Kidney epithelial cell (primary cell): ENCODE results near the gene RNU6-9. TPM values are rescaled to one million over a fixed set of nuclear protein-coding genes. Genes with fewer than 3 reads are reported as not detected.

Experiments used
- DNase-seq: peaks from one replicate; pipeline ENCODE4 v3.0.0-alpha.2; 2010; ENCODE audit warnings: low read depth
- H3K27me3 ChIP-seq: 2 replicates; pipeline ENCODE4 v1.6.0; 2011; ENCODE audit warnings: low read length; ENCODE audit not compliant: control insufficient read depth, insufficient read depth
- H3K36me3 ChIP-seq: 2 replicates; pipeline ENCODE4 v1.5.1; 2011; ENCODE audit warnings: low read length; ENCODE audit not compliant: control insufficient read depth, insufficient read depth
- H3K4me3 ChIP-seq: 2 replicates; pipeline ENCODE4 v1.5.1; 2011; ENCODE audit warnings: low read depth, mild to moderate bottlenecking, control low read depth, low read length
- total RNA-seq: library from RNA; depleted of rRNA; stranded (reverse); fragments of >200 nt; gene quantifications from 2 replicates; pipeline ENCODE4 v1.2.3, GENCODE V29; 2015
- TF ChIP-seq, protein P1 (sequence below): IDR thresholded peaks from 2 replicates; pipeline ENCODE4 v1.5.1; 2011; ENCODE audit warnings: mild to moderate bottlenecking, moderate library complexity, low read length, control low read depth, inconsistent platforms; ENCODE audit not compliant: insufficient read depth, poor library complexity, severe bottlenecking

RNU6-9 gene
- total RNA-seq, 1 donor from 2014 or later: not detected

DNA sequence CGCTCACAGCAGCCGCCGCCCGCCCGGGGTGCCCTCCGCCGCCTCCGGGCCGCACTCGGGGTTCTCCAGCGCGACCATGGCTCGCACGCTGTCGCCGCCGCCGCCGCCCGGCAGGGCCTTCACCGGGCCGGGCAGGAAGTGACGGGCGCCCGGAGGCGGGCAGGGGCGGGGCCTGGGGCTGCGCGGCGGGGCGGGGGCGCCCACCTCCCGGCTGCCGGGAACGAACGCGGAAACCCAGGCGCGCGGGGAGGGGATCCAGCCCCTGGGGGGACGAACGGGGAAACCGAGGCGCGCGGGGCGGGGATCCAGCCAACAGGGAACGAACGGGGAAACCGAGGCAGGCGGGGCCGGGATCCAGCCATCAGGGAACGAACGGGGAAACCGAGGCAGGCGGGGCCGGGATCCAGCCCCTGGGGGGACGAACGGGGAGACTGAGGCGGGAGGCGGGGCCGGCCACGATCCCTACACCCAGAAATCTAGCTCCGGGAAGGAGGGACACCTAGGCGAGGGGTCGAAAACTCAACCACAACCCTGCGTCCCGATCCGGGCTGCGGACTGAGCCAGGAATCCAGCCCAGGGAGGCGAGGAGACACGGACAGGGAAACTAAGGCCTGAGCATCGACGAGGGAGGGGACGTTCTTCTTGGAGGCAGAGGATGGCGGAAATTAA, 19.9 kb downstream of the RNU6-9 start, which contains the start of gene R3HDM4:
R3HDM4 (minus strand) TSS at position 140 of the 669 bp plus-strand sequence; CDS start at position 78, 62 bp downstream.
- no peak for DNase-seq
- peaks cover 15% of the 10 kb centered on the region for H3K27me3 ChIP-seq
- TF ChIP-seq, protein P1, sequence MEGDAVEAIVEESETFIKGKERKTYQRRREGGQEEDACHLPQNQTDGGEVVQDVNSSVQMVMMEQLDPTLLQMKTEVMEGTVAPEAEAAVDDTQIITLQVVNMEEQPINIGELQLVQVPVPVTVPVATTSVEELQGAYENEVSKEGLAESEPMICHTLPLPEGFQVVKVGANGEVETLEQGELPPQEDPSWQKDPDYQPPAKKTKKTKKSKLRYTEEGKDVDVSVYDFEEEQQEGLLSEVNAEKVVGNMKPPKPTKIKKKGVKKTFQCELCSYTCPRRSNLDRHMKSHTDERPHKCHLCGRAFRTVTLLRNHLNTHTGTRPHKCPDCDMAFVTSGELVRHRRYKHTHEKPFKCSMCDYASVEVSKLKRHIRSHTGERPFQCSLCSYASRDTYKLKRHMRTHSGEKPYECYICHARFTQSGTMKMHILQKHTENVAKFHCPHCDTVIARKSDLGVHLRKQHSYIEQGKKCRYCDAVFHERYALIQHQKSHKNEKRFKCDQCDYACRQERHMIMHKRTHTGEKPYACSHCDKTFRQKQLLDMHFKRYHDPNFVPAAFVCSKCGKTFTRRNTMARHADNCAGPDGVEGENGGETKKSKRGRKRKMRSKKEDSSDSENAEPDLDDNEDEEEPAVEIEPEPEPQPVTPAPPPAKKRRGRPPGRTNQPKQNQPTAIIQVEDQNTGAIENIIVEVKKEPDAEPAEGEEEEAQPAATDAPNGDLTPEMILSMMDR: no peak
- H3K36me3 ChIP-seq: no peaks in the 10 kb centered on the region
- H3K4me3 ChIP-seq: peak within 1 kb of the TSS; percentile 97

- TF ChIP-seq, protein P1: no peak
- Histone ChIP-seq H3K4me3 (peak overlapping the region; percentile 22), H3K27me3 (peaks cover 44% of the 10 kb centered on the region)
These were observed 23.5 kb downstream of the RNU6-9 start for GRCh38 chr19:916645-917322.

DNA sequence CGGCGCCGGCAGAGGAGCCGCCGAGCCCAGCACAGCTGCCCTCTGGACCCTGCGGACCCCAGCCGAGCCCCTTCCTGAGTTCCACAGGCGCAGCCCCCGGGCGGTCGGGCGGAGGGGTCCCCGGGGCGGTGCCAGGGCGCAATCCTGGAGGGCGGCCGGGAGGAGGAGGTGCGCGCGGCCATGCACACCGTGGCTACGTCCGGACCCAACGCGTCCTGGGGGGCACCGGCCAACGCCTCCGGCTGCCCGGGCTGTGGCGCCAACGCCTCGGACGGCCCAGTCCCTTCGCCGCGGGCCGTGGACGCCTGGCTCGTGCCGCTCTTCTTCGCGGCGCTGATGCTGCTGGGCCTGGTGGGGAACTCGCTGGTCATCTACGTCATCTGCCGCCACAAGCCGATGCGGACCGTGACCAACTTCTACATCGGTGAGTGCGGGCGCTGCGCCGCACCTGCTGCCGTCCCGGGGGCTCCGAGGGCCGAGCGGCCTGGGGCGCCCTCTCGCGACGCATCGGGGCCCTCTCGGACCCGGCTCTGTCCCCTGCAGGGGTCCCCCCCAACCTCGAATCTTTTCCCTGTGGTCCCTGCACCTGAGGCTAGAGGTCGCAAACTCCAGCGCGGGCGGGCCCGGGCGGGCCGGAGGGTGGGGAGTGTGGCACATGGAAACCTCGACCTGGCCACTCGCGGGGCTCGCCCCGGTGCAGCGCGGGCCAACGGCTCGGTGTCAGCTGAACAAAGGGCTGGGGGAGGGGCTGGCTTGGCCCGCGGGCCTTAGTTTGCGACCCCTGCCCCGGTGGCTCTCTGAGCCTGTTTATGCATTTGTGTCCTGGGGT, 24.3 kb downstream of the RNU6-9 start, which contains the start of gene KISS1R:
KISS1R (plus strand) TSS at position 11 of the 829 bp plus-strand sequence; CDS start at position 181, 170 bp downstream.
- Histone ChIP-seq H3K36me3 (no peaks in the 10 kb centered on the region), H3K4me3 (peak within 1 kb of the TSS; percentile 22), H3K27me3 (peaks cover 44% of the 10 kb centered on the region)
- DNase-seq: no peak
- TF ChIP-seq, protein P1: peak; percentile 37

More at GRCh38 chr19:916645-917322, 23.5 kb downstream of the RNU6-9 start:
- no peaks in the 10 kb centered on the region for H3K36me3 ChIP-seq
- DNase-seq: no peak

DNA sequence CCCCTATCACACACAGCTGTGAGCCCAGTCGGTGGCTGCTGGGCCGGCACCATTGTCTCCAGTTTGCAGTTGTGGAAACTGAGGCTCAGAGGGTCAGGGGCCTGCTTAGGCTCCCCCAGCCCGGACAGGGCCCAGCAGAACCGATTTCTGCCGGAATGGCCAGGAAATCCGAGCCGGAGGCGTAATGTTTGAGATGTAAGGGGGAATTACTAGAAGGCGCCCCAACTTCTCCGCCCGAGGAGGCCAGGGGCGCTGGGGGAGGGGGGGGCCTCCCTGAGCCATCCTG, 24.8 kb downstream of the RNU6-9 start:
- Histone ChIP-seq H3K4me3 (no peak overlapping the region), H3K36me3 (no peaks in the 10 kb centered on the region), H3K27me3 (peaks cover 44% of the 10 kb centered on the region)
- TF ChIP-seq, protein P1: no peak
- DNase-seq: no peak

- TF ChIP-seq, protein P1: no peak
- H3K4me3 ChIP-seq: no peak overlapping the region
- H3K27me3 ChIP-seq: peaks cover 44% of the 10 kb centered on the region
- DNase-seq: no peak
- no peaks in the 10 kb centered on the region for H3K36me3 ChIP-seq
These were observed 25.4 kb downstream of the RNU6-9 start for GRCh38 chr19:918481-919198.
